HUDEP-2 (cell line): Measurements from ENCODE around the gene EXOC6.
A peak's percentile ranks its signal among the peaks of the same experiment; 100 is the strongest.

ENCODE experiments used
- DNase-seq, 76 experiments: peaks; one replicate each; lab custom pipeline; 2025; ENCODE audit not compliant: unreplicated experiment in 76 of 76; lab: John Stamatoyannopoulos, UW

Gene EXOC6

DNA sequence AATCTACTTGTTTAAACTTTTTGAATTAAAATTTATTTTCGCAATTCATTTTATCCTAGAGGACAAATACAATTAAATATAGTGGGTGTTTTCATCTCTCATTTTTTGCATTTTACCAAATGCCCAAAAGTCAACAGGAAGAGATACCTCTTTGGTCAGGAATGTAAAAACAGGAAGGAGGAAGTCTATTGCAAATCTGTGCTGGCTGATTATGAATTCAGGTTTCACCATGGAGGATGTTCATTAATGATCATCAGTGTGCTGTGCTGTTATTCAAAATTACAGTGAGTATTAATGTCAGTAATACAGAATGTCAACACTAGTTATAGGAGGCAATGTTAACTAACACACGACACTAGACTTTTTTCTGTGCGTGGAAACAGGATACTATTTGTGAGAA is 24.7 kb downstream of the EXOC6 start:
- no peak for DNase-seq

DNA sequence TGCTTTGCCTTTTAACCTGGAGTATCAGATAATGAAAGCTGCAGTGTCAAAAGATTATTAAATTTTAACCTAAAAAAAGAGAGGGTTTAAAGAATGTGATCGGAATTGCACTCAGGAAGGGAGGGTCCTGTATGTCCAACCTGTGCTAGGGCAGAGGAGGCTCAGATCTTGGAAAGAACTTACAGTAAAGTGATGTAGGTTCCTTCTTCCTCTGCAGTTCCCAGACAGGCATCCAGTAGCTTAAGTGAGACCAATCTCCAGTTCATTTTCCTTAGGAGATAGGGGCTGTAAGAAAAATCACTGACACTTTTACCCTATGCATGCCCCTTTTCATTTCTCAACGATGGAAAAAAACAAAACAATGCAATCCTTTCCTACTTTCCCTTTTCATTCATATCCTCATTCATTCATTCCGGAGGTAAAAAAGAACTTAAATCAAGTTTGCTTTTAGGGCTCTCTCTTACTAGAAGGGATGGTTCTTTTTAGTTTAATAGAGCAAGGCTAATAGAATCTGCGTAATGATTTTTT is 28.3 kb downstream of the EXOC6 start:
- no peak for DNase-seq

DNA sequence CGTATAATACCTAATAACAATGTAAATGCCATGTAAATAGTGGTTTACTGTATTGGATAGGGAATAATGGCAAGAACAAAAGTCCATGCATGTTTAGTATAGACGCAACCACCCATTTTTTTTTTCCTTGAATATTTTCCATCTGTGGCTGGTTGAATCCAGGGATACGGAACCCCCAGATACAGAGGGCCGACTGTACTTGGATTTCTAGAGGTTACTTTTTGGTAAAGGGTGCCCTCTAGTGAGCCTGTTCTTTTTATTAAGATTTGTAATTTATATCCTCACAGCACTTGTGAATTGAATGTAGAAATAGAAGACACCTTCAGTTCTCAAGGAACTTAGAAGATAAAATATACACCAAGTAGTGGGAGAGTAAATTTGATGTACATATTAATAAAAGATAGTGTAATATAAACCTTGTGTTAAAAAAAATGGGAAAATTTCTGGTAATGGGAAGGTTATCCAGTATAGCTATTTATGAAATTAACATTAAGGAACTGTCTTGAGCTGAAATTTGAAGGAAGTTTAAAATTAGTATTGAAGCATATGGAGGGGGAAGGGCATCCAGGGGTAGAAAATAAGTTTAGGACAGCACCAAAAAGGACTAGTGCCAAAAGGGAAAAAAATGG is 32.0 kb downstream of the EXOC6 start:
- DNase-seq: peak in 30 of 76 experiments; percentile 11 to 59 (median 36)

DNA sequence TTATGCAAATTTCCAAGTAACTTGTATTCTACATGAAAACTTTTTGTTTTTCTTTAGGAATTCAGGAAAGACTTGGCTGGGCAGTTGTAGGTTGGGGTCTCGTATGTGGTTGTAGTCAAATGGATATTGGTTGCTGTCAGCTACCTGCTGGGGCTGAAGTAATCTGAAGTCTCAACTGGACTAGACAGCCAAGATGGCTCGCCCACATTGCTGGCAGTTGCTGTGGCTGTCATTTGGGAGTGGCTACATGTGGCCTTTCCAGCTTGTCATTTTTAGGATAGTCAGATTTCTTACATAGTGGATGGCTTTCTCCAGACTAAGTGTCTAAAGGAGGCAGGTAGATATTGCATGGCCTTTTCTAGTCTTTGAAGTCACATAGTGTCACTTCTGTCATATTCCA is 32.6 kb downstream of the EXOC6 start:
- peak in 30 of 76 experiments; percentile 5 to 47 (median 20) for DNase-seq

GRCh38 chr10:92886334-92886961 is 38.1 kb downstream of the EXOC6 start:
- DNase-seq: no peak

DNA sequence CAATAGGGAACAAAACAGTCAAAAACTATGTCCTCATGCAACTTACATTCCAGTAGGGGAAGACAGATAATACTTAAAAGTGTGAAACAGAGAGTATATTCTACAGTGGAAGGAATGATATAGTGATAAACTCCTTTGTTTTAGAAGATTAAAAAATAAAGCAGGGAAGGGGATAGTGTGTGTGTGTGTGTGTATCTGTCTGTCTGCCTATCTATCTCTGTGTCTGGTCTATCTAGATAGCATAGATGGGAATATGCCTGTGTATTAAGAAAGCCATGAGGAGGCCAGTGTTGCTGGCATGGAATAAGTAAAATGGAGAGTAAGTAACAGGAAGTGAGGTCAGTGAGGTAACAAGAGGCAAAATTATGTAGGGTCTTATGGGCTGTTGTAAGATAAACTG is 42.2 kb downstream of the EXOC6 start:
- DNase-seq: peak in 5 of 76 experiments; percentile 12 to 55 (median 16)

DNA sequence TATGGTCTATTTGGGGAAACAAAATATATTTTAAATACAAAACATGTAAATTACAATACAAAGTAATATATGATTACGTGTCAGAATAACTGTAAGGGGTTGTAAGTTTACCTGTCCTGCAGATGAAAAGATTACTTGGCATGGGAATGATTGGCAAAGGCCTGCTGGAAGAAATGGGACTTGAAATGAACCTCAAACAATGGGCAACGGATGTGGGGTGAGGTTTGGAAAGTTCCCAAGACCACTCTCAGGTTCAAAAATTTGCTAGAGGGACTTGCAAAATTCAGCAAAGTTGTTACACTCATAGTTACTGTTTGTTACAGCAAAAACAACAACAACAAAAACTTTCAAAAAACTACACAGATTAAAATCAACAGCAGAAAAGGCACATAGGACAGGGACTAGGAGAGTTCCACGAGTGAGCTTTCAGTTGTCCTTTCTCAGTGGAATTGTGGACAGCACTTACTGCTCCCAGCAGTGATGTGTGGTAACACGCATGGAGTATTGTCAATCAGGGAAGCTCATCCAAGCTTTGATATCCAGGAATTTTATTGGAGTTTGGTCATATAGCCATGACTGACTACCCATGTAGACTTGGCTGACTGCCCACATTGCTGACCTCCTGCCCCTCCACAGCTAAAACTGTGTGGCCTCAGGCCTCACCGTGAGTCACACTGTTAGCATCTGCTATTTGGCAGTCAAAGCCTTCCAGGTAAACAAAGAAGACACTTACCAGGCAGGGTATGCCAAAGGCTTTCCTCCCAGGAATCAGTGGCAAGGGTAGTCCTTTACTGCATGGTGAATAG is 43.8 kb downstream of the EXOC6 start:
- DNase-seq: peak in 20 of 76 experiments; percentile 4 to 60 (median 20)

DNA sequence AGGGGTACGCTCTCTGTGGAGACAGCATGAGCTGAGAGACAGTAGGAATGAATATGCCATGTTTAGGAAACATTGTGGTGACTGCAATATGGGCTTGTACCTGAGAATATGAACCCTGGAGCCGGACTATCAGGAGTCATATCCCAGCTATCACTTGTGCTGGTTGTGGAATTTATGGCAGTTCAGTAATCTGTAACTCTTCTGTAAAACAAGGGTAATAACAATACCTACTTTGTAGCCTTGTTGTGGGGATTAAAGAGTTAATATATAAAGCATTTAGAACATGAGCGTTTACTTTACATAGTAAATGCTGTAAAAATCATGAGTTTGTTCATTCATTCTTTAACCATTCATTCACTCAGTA is 44.4 kb downstream of the EXOC6 start:
- DNase-seq: no peak

- no peak for DNase-seq
These were observed 45.8 kb downstream of the EXOC6 start for GRCh38 chr10:92894081-92894655.

GRCh38 chr10:92897916-92898315 is 49.6 kb downstream of the EXOC6 start:
- no peak for DNase-seq

DNA sequence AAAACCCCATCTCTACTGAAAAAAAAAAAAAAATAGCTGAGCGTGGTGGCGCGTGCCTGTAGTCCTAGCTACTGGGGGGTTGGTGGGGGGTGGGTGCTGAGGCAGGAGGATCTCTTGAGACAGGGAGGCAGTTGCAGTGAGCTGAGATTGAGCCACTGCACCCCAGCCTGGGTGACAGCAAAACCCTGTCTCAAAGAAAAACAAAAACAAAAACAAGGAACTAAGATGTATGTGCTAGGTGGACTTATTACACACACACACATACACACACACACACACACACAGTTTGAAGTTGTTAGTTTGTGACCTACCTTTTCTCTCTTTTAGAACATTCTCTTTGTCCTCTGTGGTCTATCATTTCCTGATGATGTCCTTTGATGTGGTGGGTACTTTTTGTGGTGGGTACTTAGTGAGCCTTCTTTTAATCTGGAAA is 53.5 kb downstream of the EXOC6 start:
- no peak for DNase-seq

DNA sequence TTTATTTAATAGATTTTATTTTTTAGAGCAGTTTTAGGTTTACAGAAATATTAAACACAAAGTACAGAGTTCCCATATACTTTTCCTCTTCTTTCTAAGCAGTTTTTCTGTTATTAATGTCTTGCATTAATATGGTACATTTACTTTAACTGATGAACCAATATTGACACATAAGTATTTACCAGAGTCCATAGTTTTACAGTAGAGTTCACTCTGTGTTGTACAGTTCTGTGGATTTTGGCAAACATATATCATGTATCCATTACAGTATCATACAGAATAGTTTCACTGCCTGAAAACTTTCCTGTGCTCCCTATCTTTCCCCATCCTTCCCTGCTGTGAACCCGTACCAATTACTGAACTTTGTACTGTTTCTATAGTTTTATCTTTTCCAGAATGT is 55.3 kb downstream of the EXOC6 start:
- no peak for DNase-seq

DNA sequence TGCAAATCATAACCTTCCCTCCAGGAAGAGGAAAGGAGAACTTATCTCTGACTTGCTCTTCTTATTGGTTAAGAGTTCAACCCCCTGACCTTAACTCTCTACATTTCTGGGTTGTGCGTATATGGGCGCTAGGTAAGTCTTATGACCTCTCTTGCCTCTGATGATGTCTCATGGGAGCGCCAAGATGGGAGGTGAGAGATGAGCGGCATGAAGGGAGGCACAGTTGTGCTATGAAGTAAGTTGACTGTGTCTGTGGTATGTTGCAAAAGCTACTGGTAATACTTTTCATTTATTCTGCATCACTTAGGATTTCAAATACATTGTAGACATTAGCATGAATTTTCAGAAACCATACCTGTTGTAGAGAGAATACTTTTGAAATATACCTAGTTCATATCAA is 59.0 kb downstream of the EXOC6 start:
- DNase-seq: no peak

DNA sequence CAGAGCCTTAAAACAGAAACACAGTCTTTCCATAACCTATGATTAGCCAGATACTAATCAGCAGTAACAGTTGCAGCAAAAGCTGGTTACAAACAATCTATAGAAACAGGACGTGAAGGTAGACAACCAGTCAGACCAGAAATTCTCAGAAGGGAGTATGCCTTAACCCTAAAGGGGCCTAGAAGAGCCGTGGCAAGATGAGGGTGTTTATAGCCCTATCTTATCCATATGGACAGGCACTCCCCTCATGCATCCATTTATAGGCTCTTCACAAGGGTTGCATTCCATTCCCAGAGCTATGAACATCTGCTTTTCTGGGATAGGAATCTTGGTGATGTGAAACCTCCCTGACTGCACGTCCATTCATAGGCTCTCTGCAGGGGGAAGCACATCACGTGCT is 64.3 kb downstream of the EXOC6 start:
- DNase-seq: peak in 42 of 76 experiments; percentile 1 to 74 (median 29)

DNA sequence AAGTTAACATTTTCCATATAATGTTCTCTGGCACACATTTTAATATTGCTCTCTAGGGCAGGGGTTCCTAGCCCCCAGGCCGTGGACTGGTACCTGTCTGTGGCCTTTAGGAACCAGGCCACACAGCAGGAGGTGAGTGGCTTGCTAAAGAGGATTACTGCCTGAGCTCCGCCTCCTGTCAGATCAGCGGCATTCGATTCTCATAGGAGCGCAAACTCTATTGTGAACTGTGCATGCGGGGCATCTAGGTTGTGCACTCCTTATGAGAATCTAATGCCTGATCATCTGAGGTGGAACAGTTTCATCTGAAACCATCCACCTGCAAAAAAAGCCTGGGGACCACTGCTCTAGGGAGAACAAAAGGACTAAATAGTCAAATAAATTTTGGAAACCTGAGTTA is 65.7 kb downstream of the EXOC6 start:
- DNase-seq: no peak

GRCh38 chr10:92914478-92915325 is 66.4 kb downstream of the EXOC6 start:
- DNase-seq: peak in 63 of 76 experiments; percentile 4 to 78 (median 45)

DNA sequence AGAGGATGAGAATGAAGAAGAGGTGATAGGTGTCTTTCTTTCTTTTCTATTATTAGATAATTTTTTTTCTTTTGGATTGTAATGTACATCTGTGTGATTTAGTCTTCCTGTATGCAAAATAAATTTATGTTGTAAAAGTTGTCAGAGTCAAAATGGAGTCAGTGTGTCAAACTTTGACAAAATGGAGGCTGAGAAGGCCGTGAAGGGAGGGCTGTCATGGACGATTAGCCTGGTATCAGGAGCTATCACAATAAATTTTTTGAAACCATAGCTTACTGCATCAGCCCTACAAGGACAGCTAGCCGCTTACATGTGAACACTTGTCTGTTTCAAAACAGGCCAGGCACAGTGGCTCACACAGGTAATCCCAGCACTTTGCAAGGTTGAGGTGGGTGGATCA is 67.6 kb downstream of the EXOC6 start:
- no peak for DNase-seq

- no peak for DNase-seq
These were observed 68.1 kb downstream of the EXOC6 start for GRCh38 chr10:92916433-92916832.

GRCh38 chr10:92918603-92919002 is 70.3 kb downstream of the EXOC6 start:
- no peak for DNase-seq

- no peak for DNase-seq
These were observed 72.5 kb downstream of the EXOC6 start for GRCh38 chr10:92920866-92921265.
